Stimulated activated CD8-positive, alpha-beta memory T cell treated with anti-CD3 and anti-CD28 coated beads, Interleukin-4, amount 100 ng/mL, for 24 hours (primary cell): ENCODE data around the gene NINJ2.
"Not testable (repeated sequence)": the region's sequence is repeated elsewhere in the genome, so short reads cannot be mapped to it uniquely, and the experiment has no call there.

Source experiments
- DNase-seq: peaks from one replicate; pipeline ENCODE4 v3.0.0-alpha.2; 2020; ENCODE audit warnings: low read depth

The NINJ2 gene

GRCh38 chr12:585062-586061 is 77.9 kb downstream of the NINJ2 start:
- DNase-seq, result no peak

DNA sequence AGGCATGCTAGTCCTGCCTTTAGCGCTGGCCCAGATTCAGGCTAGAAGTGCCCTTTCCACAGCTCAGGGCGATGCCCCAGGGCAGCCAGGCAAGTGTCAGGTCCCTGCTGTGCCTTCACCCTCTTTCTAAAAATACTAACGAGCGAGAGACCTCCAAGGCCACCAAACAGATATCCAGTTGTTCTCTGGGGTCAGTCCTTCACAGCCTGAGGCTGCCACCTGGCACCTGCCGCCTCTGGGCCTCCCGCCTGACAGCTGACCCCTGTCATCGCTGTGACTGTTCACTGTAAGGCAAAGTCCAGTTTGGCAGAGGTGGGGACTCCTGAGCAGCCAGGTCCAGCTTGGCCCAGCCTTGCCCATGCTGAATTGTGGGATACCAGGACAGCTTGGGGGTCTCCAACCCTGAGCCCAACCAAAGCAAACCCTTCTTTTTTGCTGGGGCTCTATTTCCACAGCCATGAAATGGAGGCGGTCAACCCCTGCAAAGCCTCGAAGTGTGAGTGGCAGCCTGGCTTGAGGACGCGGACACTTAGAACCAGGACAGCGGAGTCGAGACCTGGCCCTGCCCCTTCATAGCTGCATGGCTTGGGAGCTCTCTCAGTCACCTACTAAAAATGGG is 79.9 kb downstream of the NINJ2 start:
- no peak for DNase-seq

GRCh38 chr12:581746-582145 is 81.5 kb downstream of the NINJ2 start:
- DNase-seq, result no peak

- DNase-seq, result no peak
Observed at GRCh38 chr12:581321-581720, 81.9 kb downstream of the NINJ2 start.

DNA sequence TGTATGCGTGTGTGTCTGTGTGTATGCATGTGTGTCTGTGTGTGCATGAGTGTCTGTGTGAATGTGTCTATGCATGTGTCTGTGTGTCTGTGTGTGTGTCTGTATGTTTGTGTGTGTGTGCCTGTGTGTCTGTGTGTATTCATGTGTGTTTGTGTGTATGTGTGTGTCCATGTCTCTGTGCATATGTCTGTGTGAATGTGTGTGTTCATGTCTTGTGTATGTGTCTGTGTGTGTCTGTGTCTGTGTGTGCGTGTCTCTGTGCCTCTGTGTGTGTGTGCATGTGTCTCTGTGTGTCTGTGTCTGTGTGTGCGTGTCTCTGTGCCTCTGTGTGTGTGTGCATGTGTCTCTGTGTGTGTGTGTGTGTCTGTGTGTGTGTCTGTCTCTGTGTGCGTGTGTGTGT is 82.4 kb downstream of the NINJ2 start:
- DNase-seq, result no peak

GRCh38 chr12:579420-580110 is 83.7 kb downstream of the NINJ2 start:
- no peak for DNase-seq

- no peak for DNase-seq
Observed at GRCh38 chr12:578748-579419, 84.4 kb downstream of the NINJ2 start.

- DNase-seq, result not testable (repeated sequence)
Observed at GRCh38 chr12:577994-578747, 85.1 kb downstream of the NINJ2 start.

DNA sequence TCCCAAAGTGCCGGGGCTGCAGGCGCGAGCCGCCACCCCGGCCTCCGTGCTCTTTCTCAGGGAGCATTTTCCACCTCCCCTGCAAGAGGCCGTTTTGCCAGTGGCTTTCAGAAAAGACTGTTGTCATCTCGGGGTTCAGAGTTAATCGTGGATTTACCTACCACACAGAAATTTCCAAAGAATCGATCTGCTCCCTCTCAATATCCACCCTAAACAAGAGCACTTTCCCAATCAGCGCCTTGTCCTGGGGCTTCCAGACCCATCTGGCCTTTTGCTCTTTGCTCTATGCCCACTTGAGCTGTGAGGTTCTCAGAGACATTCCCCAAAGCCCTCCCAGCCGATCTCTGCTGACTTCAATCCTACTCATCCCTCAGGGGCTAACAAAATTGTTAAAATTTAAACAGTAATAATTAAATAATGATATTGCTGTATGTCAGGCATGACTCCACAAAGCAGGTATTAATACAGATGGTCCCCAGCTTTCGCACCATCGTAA is 86.6 kb downstream of the NINJ2 start:
- DNase-seq, result no peak

GRCh38 chr12:575948-576614 is 87.2 kb downstream of the NINJ2 start:
- peak; percentile 76 for DNase-seq

DNA sequence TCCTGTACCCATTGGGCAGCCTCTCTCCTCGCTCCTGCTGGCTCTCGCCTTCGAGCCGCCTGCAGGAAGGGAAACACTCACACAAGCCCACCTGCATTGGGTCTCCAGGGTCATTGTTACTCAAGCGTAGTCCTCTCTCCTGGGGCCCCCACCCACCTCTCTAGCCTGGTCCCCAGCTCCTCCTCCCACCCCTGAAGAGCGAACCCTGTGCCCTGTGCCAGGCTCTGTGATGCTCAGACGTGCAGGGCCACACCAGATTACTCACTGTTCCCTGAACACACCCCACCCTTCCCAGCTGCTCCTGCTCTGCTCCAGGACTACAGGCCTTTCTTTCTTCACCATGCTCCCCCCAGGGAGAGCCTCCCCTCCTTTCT is 88.1 kb downstream of the NINJ2 start:
- no peak for DNase-seq

GRCh38 chr12:574475-575128 is 88.6 kb downstream of the NINJ2 start:
- no peak for DNase-seq

GRCh38 chr12:573232-573631 is 90.0 kb downstream of the NINJ2 start:
- DNase-seq, result no peak

DNA sequence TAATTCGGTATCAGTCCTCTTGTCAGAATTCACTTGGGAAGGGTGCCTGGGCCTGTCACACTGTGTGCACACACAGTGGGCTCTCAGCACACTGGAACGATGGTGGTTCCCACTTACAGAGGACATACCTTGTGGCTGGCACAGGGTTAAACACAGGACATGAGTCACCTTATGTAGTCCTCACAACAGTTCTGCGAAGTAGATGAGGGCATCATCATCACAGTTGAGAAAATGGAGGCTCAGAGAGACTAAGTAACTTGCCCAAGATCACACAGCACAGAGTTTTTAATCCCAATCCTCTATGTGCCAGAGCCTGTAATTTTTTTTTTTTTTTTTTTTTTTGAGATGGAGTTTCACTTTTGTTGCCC is 90.7 kb downstream of the NINJ2 start:
- DNase-seq, result no peak

DNA sequence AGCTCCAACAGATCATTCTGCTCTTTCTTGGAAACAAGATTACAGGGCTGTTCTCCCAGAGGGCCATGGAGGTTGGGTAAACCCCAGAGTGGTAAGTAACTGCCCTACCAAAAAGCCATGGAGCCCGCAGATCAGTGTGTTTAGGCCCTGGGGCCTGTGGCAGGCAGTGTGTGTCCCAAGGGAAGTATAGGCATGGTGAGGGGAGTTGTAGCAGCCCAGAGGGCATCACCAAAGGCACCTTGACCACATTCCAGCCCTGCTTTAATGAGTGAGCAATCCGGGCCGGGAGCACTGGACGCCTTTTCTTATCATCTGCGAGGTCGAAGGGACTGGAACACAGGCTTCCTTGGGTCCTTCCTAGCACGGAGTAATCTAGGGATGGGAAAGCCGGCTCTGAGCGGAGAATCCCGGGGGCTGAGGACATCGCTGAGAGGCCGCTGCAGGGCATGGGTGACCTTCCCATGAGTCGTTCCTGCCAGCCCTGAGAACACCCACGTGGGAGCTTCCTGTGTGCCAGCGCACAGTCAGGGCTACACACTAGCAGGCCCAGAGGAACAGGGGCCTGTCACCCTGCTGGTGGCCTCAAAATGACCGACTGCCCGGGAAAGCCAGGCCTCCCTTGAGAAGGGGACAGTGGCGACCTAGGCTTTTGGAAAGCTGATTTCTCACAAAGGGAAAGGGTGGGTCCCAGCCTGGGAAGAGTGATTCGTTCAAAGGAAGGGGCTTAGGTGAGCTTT is 91.3 kb downstream of the NINJ2 start:
- no peak for DNase-seq

GRCh38 chr12:570921-571794 is 92.1 kb downstream of the NINJ2 start:
- no peak for DNase-seq

DNA sequence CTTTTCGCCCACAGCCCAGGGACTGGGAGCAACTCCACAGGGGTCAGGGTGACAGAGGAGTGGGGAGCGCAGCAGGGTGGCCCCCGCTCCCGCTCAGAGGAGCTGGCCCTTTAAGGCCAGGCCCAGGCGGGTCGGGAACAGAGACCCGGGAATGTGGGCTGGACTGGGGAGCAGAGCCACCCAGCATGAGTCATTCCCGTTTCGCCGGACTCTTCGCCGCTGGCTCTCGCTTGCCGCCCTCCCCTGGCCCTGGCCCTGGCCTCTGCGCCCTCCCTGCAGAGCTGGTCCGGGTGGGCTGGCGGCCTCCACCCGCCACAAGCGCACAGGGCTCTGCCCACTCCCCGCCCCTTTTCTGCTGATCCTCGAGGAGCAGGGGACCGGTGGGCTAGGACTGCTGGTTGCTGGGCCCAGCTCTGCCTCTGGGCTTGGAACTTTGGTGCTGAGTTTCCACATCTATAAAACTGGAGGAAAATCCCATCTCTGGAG is 92.8 kb downstream of the NINJ2 start:
- DNase-seq, result no peak

GRCh38 chr12:569803-570434 is 93.3 kb downstream of the NINJ2 start:
- DNase-seq, result peak; percentile 78
